ENCODE measurements around the gene MTCL1. TPM values are rescaled to one million over a fixed set of nuclear protein-coding genes. Genes with fewer than 3 reads are reported as not detected.

Gene MTCL1
- total RNA-seq, 1 experiment from 2014 or later = 11.6 TPM

GRCh38 chr18:8865934-8866333, 160.6 kb downstream of the MTCL1 start:
- no peak for DNase-seq (ENCODE audit: unreplicated experiment)
- BruUV-seq (replicated peaks) = no TSS peak
- Mint-ChIP-seq H3K27me3 (ENCODE audit: insufficient read depth, unreplicated experiment) (no peaks in the 10 kb centered on the region), H3K27ac (ENCODE audit: low read depth, unreplicated experiment) (no peak overlapping the region), H3K4me1 (ENCODE audit: insufficient read depth, unreplicated experiment) (peaks cover 9% of the 10 kb centered on the region), H3K4me3 (ENCODE audit: unreplicated experiment) (no peak overlapping the region), H3K9me3 (ENCODE audit: unreplicated experiment) (no peaks in the 10 kb centered on the region), H3K36me3 (ENCODE audit: insufficient read depth, unreplicated experiment) (no peaks in the 10 kb centered on the region)
- intact Hi-C loops (cut with micrococcal nuclease) = no loop called here
- ChIA-PET POLR2A (no interaction called here), CTCF (interaction anchor here (0.9 kb wide), 1 partner anchor 165 kb away, joined by 3 read pairs; no protein-coding TSS in a partner anchor)
- TF ChIP-seq, protein P1, sequence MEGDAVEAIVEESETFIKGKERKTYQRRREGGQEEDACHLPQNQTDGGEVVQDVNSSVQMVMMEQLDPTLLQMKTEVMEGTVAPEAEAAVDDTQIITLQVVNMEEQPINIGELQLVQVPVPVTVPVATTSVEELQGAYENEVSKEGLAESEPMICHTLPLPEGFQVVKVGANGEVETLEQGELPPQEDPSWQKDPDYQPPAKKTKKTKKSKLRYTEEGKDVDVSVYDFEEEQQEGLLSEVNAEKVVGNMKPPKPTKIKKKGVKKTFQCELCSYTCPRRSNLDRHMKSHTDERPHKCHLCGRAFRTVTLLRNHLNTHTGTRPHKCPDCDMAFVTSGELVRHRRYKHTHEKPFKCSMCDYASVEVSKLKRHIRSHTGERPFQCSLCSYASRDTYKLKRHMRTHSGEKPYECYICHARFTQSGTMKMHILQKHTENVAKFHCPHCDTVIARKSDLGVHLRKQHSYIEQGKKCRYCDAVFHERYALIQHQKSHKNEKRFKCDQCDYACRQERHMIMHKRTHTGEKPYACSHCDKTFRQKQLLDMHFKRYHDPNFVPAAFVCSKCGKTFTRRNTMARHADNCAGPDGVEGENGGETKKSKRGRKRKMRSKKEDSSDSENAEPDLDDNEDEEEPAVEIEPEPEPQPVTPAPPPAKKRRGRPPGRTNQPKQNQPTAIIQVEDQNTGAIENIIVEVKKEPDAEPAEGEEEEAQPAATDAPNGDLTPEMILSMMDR (IDR thresholded peaks at IDR 0.05; ENCODE audit: unreplicated experiment) = no peak

- no peak overlapping the region for H3K27ac Mint-ChIP-seq (ENCODE audit: low read depth, unreplicated experiment)
- DNase-seq (ENCODE audit: unreplicated experiment) = no peak
- peaks cover 16% of the 10 kb centered on the region for H3K4me1 Mint-ChIP-seq (ENCODE audit: insufficient read depth, unreplicated experiment)
- no peaks in the 10 kb centered on the region for H3K36me3 Mint-ChIP-seq (ENCODE audit: insufficient read depth, unreplicated experiment)
- no peaks in the 10 kb centered on the region for H3K9me3 Mint-ChIP-seq (ENCODE audit: unreplicated experiment)
- intact Hi-C loops (cut with micrococcal nuclease) = no loop called here
- no peak overlapping the region for H3K4me3 Mint-ChIP-seq (ENCODE audit: unreplicated experiment)
- BruUV-seq (replicated peaks) = no TSS peak
- TF ChIP-seq, protein P1 (IDR thresholded peaks at IDR 0.05; ENCODE audit: unreplicated experiment) = no peak
- H3K27me3 Mint-ChIP-seq (ENCODE audit: insufficient read depth, unreplicated experiment) = no peaks in the 10 kb centered on the region
- ChIA-PET CTCF (no interaction called here), POLR2A (interaction anchor here (1.1 kb wide), 1 partner anchor 117 kb away, joined by 3 read pairs; no protein-coding TSS in a partner anchor)
These were observed 161.3 kb downstream of the MTCL1 start for GRCh38 chr18:8866679-8867078.

- Mint-ChIP-seq H3K27me3 (ENCODE audit: insufficient read depth, unreplicated experiment) (no peaks in the 10 kb centered on the region), H3K4me3 (ENCODE audit: unreplicated experiment) (no peak overlapping the region), H3K27ac (ENCODE audit: low read depth, unreplicated experiment) (no peak overlapping the region), H3K9me3 (ENCODE audit: unreplicated experiment) (no peaks in the 10 kb centered on the region), H3K36me3 (ENCODE audit: insufficient read depth, unreplicated experiment) (no peaks in the 10 kb centered on the region), H3K4me1 (ENCODE audit: insufficient read depth, unreplicated experiment) (peaks cover 18% of the 10 kb centered on the region)
- POLR2A ChIA-PET = no interaction called here
- BruUV-seq (replicated peaks) = no TSS peak
- TF ChIP-seq, protein P1 (IDR thresholded peaks at IDR 0.05; ENCODE audit: unreplicated experiment) = no peak
- DNase-seq (ENCODE audit: unreplicated experiment) = no peak
- CTCF ChIA-PET = no interaction called here
- intact Hi-C loops (cut with micrococcal nuclease) = no loop called here
These were observed 162.9 kb downstream of the MTCL1 start for GRCh38 chr18:8868276-8868675.

- Mint-ChIP-seq H3K36me3 (ENCODE audit: insufficient read depth, unreplicated experiment) (no peaks in the 10 kb centered on the region), H3K9me3 (ENCODE audit: unreplicated experiment) (no peaks in the 10 kb centered on the region), H3K27me3 (ENCODE audit: insufficient read depth, unreplicated experiment) (no peaks in the 10 kb centered on the region), H3K4me3 (ENCODE audit: unreplicated experiment) (no peak overlapping the region), H3K27ac (ENCODE audit: low read depth, unreplicated experiment) (no peak overlapping the region), H3K4me1 (ENCODE audit: insufficient read depth, unreplicated experiment) (peaks cover 18% of the 10 kb centered on the region)
- intact Hi-C loops (cut with micrococcal nuclease) = no loop called here
- ChIA-PET POLR2A (interaction anchor here (0.6 kb wide), 1 partner anchor 998 kb away, joined by 4 read pairs; no protein-coding TSS in a partner anchor), CTCF (interaction anchor here (0.6 kb wide), 1 partner anchor 207 kb away, joined by 3 read pairs; no protein-coding TSS in a partner anchor)
- DNase-seq (ENCODE audit: unreplicated experiment) = no peak
- BruUV-seq (replicated peaks) = no TSS peak
- TF ChIP-seq, protein P1 (IDR thresholded peaks at IDR 0.05; ENCODE audit: unreplicated experiment) = no peak
These were observed 163.5 kb downstream of the MTCL1 start for GRCh38 chr18:8868779-8869415.
